HG03103 (cell line): ENCODE measurements around the gene C11orf68.
"Not testable (repeated sequence)": the region's sequence is repeated elsewhere in the genome, so short reads cannot be mapped to it uniquely, and the experiment has no call there.

Source experiments
- ATAC-seq: cut with Tn5 transposase; IDR thresholded peaks from one replicate; pipeline ENCODE4 v1.9.1; 2021; ENCODE audit warnings: low read depth; ENCODE audit not compliant: unreplicated experiment

Gene C11orf68

DNA sequence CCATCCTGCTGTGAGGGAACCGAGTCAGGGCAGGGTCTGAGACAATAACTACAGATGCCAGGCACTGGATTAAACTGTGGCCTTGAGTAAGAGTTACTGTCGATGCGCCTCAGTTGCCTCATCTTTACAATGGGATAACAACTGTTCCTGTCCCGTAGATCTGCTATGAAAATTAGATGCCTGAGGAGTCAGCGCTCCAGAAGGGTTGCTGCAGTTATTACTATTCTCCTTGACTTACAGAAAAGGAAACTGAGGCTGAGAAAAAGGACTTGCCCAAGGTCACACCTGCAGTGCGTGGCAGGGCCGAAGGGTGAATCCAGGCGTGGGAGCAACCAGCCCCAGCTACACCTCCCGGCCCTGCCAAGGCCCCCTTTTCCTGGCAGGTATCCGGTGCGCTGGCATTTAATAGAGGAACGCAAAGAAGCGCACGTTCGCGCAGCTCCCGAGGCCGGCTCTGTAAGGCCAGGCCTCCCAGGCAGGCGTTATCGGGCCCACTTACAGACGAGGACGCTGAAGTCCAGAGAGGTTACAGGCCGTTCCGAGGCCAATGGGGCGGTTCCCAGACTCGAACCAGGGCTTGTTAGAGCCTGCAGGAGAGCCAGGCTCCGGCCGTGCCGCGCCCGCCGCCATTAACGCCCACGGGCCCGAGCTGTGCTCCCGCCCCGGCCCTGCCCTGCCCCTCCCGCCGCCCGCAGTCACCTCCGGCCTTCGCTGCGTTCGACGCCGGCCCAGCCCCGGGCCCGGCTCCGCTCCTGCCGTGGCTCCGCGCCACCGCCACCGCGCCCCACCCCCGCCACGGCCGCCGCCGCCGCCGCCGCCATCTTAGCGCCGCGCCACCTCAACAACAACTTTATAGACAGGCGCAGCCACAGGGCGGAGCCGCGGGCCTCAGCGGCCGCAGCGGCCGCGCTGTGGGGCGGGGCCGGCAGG is at the start of gene C11orf68:
C11orf68 (minus strand) TSS at position 852 of the 930 bp plus-strand sequence; CDS start at position 821, 31 bp downstream.
- ATAC-seq: peak; percentile 51

DNA sequence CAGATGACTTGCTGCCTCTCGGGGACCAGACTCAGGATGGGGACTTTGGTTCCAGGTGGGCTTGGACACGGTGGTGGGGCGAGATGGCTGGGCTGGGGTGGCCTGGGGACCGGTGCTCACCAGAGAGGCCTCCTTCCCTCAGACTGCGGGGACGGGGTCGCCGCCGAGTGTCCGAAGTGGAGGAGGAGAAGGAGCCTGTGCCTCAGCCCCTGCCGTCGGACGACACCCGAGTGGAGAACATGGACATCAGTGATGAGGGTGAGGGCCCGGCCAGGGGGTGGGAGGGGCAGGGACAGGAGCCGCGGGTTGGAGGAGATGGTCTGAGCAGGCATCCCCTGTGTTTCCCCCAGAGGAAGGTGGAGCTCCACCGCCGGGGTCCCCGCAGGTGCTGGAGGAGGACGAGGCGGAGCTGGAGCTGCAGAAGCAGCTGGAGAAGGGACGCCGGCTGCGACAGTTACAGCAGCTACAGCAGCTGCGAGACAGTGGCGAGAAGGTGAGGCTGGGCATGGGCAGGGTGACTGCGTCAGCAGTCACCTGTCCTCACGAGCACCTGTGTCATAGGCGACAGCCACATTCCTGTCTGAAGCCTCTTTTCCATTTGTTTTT is 48.6 kb upstream of the C11orf68 start:
- ATAC-seq: no peak

GRCh38 chr11:65965986-65966762 is 47.3 kb upstream of the C11orf68 start:
- ATAC-seq: no peak

DNA sequence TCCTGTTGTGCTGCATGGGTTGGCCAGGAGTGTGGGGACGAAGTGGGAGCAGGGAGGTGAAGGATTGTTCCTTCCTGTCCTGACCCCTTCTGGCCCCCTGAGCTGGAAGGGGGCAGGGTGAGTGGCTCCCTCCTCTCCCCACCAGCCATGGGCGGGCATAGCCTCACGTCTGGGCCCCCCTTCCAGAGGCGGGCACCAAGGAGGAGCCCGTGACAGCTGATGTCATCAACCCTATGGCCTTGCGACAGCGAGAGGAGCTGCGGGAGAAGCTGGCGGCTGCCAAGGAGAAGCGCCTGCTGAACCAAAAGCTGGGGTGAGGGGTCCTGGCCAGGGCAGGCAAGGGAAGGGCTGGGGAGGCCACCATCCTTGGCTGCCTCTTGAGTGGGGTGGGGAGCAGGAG is 46.0 kb upstream of the C11orf68 start:
- no peak for ATAC-seq

DNA sequence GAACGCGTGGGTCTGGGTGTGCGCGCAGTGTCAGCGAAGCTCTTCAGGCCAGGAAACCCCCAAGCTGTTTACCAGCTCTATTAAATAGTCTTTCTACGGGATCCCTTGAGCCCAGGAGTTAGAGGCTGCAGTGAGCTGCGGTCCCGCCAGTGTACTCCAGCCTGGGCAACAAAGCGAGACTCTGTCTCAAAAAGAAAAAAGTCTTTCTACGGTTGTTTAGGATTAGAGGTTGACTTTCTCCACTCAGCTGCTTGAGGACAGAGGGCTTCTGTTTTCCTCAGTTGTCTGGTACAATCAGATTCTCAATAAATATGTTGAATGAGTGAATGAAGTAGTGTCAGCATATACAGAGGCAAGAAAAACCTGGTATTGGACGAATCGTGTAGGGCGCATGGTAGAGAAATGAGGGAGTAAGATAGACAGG is 43.3 kb upstream of the C11orf68 start:
- ATAC-seq: no peak

- ATAC-seq: peak; percentile 81
Observed at GRCh38 chr11:65961267-65962140, 42.6 kb upstream of the C11orf68 start, which contains the start of gene SART1. Gene SART1, plus strand, starts transcription at chr11:65961734. Its CDS starts 47 bp downstream, at chr11:65961781.

- no peak for ATAC-seq
Observed at GRCh38 chr11:65960824-65961266, 42.0 kb upstream of the C11orf68 start.

DNA sequence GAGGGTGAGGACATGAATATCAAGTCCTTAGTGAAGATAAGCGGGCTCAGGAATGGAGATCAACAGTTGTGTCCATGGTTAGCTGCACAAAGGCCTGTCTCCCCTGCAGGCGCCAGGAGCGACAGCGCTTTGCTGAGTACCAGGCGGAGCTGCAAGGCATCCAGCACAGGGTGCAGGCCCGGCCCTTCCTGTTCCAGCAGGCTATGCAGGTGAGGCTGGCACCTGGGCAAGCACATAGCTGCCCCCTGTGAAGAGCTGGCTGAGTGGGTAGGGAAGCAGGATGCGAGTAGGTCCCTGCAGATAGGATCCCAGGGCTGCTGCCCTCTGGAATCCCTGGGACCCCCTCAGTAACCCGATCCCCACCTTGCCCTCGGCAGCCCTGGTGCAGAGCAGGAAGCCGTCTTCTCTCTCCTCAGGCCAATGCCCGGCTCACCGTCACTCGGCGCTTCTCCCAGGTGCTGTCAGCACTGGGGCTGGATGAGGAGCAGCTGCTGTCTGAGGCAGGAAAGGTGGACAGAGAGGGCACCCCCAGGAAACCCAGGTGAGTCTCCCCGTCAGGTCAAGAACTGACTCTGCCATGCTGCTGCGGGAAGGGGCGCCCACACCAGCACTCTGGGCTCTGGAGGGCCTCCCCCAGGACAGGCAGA is 40.0 kb upstream of the C11orf68 start:
- no peak for ATAC-seq

- no peak for ATAC-seq
Observed at GRCh38 chr11:65958291-65958690, 39.4 kb upstream of the C11orf68 start.

DNA sequence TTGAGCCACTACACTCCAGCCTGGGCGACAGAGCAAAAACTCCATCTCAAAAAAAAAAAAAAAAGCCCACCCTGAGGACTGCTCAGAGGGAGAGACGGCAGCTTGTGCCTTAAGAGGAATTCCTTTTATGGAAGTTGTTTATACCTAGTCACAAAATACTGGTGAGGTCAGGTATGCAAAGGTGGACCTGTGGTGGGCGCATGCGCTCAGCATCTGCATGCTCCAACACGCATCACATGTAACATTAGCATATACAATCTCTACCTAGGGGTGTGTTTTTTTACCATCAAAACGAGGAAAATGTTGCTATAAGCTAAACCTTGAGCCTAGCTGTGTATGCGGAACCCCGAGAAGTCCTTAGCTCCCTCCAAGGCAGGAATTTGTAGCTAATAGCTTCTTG is 35.9 kb upstream of the C11orf68 start:
- ATAC-seq: no peak

DNA sequence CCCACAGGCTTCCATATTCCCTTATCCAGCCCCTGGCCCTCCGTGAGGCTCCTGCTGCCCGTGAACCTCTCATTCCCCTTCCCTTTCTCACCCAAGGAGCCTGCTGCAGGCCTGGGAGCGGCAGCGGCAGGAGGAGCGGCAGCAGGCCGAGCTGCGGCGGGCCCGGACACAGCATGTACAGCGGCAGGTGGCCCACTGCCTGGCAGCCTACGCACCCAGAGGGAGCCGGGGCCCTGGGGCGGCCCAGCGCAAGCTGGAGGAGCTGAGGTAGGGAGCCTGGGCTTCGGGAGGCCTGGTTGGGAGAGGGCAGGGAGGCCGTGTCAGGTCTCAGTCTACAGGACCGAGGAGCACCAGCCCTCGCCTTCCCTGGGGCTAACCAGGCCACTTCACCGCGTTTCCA is 34.6 kb upstream of the C11orf68 start:
- no peak for ATAC-seq

GRCh38 chr11:65952052-65952521 is 33.2 kb upstream of the C11orf68 start:
- no peak for ATAC-seq

- ATAC-seq: not testable (repeated sequence)
Observed at GRCh38 chr11:65951641-65952040, 32.8 kb upstream of the C11orf68 start.

DNA sequence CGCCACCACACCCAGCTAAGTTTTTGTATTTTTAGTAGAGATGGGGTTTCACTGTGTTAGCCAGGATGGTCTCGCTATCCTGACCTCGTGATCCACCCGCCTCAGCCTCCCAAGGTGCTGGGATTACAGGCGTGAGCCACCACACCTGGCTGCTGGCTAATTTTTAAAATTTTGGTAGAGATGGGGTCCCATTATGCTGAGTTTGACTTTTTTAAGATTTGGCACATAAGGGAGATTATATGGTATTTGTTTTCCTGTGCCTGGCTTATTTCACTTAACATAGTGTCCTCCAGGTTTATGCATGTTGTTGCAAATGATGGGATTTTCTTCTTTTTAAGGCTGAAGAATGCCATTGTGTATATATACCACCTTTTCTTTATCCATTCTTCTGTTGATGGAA is 31.8 kb upstream of the C11orf68 start:
- ATAC-seq: not testable (repeated sequence)

GRCh38 chr11:65947603-65948125 is 28.8 kb upstream of the C11orf68 start:
- no peak for ATAC-seq

GRCh38 chr11:65947133-65947532 is 28.3 kb upstream of the C11orf68 start:
- ATAC-seq: no peak

DNA sequence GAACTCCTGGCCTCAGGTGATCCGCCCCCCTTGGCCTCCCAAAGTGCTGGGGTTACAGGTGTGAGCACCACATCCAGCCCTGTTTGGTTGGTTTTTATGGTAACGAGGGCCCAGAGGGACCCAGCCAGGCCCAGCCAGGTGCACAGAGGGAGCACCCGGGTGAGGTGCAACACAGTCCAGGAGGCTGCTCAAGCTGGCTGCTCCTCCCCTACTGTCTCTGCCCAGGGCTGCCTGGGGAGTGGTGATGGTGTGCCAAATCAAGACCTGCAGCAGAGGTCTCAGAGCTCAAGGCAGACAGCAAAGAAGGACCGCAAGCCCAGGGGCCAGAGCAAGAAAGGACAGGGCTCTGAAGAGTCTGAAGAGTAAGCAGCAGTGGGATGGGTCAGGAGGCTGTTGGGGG is 27.8 kb upstream of the C11orf68 start:
- ATAC-seq: no peak

DNA sequence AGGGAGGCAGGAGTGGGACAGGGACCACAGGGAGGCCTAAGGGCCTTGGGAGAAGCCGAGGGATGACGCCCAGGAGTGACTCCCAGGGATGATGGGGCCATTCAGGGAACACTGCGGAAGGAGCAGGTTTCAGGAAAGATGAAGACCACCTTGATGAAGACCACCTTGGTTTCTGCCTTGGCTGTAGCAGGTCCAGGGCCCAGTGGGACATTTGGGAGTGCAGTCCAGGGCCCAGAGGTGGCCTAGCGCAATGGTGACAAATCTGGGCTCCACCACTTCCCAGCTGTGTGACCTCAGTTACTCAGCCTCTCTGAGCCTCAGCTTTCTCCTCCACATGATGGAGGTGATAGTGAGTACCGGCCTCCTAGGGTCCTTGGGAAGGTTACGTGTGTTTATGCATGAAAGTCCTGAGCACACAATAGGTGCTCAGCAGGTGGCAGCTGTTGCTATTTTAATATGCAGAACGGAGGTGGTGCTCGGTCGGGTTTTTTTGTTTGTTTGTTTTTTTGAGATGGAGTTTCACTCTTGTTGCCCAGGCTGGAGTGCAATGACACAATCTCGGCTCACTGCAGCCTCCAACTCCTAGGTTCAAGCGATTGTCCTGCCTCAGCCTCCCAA is 27.2 kb upstream of the C11orf68 start:
- no peak for ATAC-seq
